ENCODE measurements around the gene GSK3A. TPM values are rescaled to one million over a fixed set of nuclear protein-coding genes. Genes with fewer than 3 reads are reported as not detected.
"Not testable (repeated sequence)": the region's sequence is repeated elsewhere in the genome, so short reads cannot be mapped to it uniquely, and the experiment has no call there.

The GSK3A gene
- polyA plus RNA-seq, 12 donors = 36.1 to 84.0 (median 42.9) TPM; not detected in 1

GRCh38 chr19:42269478-42270345 lies 27.3 kb upstream of the GSK3A start:
- DNase-seq = no peak

- peak; percentile 100 for DNase-seq
Observed at GRCh38 chr19:42268704-42269477, 26.5 kb upstream of the GSK3A start, which contains the start of gene CIC. Gene CIC, plus strand, starts transcription at chr19:42269252. Its CDS starts 2,532 bp downstream, at chr19:42271784.

GRCh38 chr19:42268142-42268703 lies 25.8 kb upstream of the GSK3A start:
- peak; percentile 100 for DNase-seq

- DNase-seq = no peak
Observed at GRCh38 chr19:42267644-42268141, 25.3 kb upstream of the GSK3A start.

GRCh38 chr19:42266928-42267603 lies 24.7 kb upstream of the GSK3A start:
- not testable (repeated sequence) for DNase-seq

GRCh38 chr19:42266105-42266504 lies 23.7 kb upstream of the GSK3A start:
- not testable (repeated sequence) for DNase-seq

- no peak for DNase-seq
Observed at GRCh38 chr19:42261763-42262162, 19.4 kb upstream of the GSK3A start.

GRCh38 chr19:42257842-42258241 lies 15.4 kb upstream of the GSK3A start:
- not testable (repeated sequence) for DNase-seq

GRCh38 chr19:42255766-42256745 lies 13.7 kb upstream of the GSK3A start:
- DNase-seq = peak; percentile 77

GRCh38 chr19:42254850-42255765 lies 12.7 kb upstream of the GSK3A start, which contains the start of gene ERF:
Gene ERF, minus strand, starts transcription at chr19:42255128. Its CDS starts 129 bp downstream, at chr19:42254999.
- peak; percentile 93 for DNase-seq

GRCh38 chr19:42254089-42254849 lies 11.9 kb upstream of the GSK3A start:
- peak; percentile 85 for DNase-seq

- peak; percentile 59 for DNase-seq
Observed at GRCh38 chr19:42253245-42254088, 11.1 kb upstream of the GSK3A start.

GRCh38 chr19:42252365-42253244 lies 10.2 kb upstream of the GSK3A start:
- DNase-seq = no peak

- DNase-seq = no peak
Observed at GRCh38 chr19:42251572-42252358, 9.4 kb upstream of the GSK3A start.
